Motor neuron (in vitro differentiated cells): ENCODE results near the gene YEATS2. TPM values are rescaled to one million over a fixed set of nuclear protein-coding genes. Genes with fewer than 3 reads are reported as not detected.
"Not testable (repeated sequence)": the region's sequence is repeated elsewhere in the genome, so short reads cannot be mapped to it uniquely, and the experiment has no call there.

ENCODE experiments used
- ATAC-seq, 8 experiments: fragments of 200-7000 bp; cut with Tn5 transposase; replicated peaks in 6 of 8; 2 replicates each; pipeline ENCODE4 v1.8.0; 2021; ENCODE audit warnings: mild to moderate bottlenecking in 8 of 8, moderate library complexity in 8 of 8
- H3K27ac ChIP-seq, 2 donors: fragments of 250-450 bp; sonication (Bioruptor Pico); 2 replicates each; pipeline ENCODE4 v1.9.0; 2021; ENCODE audit warnings: antibody characterized with exemption in 2 of 2, mild to moderate bottlenecking in 2 of 2, moderate library complexity in 1 of 2
- H3K4me1 ChIP-seq, 2 donors: fragments of 250-450 bp; sonication (Bioruptor Pico); replicated peaks in 1 of 2; 2 replicates each; pipeline ENCODE4 v1.6.1; 2021; ENCODE audit warnings: antibody characterized with exemption in 2 of 2, mild to moderate bottlenecking in 2 of 2, moderate library complexity in 1 of 2
- H3K4me3 ChIP-seq, 5 donors: fragments of 250-450 bp; sonication (Bioruptor Pico); 2 replicates each; pipeline ENCODE4 v1.9.0; 2021; ENCODE audit warnings: antibody characterized with exemption in 5 of 5, mild to moderate bottlenecking in 5 of 5, moderate library complexity in 4 of 5
- WGBS, 10 experiments: fragments of 450-650 bp; shearing (Covaris generic); methylation state at CpG; one replicate each; pipeline ENCODE4 v1.0.0; 2022; 5-methylcytosine and 5-hydroxymethylcytosine counted together
- in situ Hi-C, 9 experiments: fragments of 400-800 bp; cut with MboI; loops; one replicate each; pipeline ENCODE4 v1.15.0; 2021; ENCODE audit warnings: low sequenced_read_pairs in 9 of 9, low pct_unique_long_range_greater_than_20kb in 2 of 9; ENCODE audit not compliant: unreplicated experiment in 9 of 9
- total RNA-seq, 8 experiments: library from RNA; unstranded; fragments of 300-600 nt; gene quantifications; 2 replicates each; pipeline versions ENCODE4 v1.2.3 to v1.2.4, GENCODE V29; 2022

YEATS2 gene
- total RNA-seq, 8 experiments from 2014 or later, result 33.9 to 98.9 (median 44.2) TPM

DNA sequence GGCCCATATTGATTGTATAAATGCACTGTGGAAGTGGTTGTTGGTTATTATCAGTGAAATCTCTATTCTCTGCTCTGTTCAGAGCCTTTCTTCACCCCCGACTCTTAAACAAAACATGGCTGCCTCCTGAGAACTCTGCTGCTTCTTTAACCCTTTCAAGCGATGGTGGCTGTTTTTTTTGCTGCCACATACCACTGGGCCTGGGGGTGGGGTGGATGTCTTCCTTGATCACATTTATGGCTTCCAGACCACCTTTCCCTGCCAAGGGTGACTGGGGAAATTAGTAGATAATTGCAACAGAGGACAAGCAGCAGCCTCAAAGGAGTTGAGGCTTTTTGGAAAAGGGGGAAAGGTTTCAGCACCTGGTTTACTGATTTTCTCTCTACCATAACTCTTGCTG lies 32.8 kb downstream of the YEATS2 start:
- Histone ChIP-seq H3K4me1 (no peaks in the 10 kb centered on the region), H3K27ac (no peak overlapping the region), H3K4me3 (no peak overlapping the region)
- no peak for ATAC-seq
- WGBS, 10 experiments, result 70 to 100% (median 90%) methylated on average over 1 to 2 of the region's 2 CpGs; no CpG with 5 or more reads in 3 of the 10 experiments
- in situ Hi-C loops, result no loop called here

GRCh38 chr3:183731611-183732010 lies 34.0 kb downstream of the YEATS2 start:
- H3K4me3 ChIP-seq, result no peak overlapping the region
- 98 to 100% (median 100%) methylated on average over 1 to 5 of the region's 5 CpGs; no CpG with 5 or more reads in 4 of the 10 experiments for WGBS, 10 experiments
- ATAC-seq, result no peak
- no peak overlapping the region for H3K27ac ChIP-seq
- H3K4me1 ChIP-seq, result no peaks in the 10 kb centered on the region
- in situ Hi-C loops, result no loop called here

DNA sequence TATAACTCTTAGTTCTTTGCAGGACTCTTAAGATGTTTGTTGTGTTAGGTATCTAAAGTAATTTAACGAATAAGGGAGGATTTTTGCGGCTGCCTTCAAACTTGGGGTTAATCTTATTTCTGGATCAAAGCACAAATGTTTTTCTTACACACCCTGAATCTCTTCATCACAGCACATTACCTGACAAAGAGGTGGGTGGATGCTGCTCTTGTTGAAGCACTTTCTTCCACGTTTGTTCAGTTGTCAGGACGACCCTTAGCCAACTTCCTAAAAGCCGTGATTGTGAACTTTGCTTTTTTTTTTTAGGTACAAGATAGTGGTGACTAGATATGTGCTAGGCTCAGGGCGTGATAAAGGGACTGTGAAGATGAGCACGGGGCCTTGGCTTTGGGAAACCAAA lies 36.0 kb downstream of the YEATS2 start:
- in situ Hi-C loops, result no loop called here
- Histone ChIP-seq H3K4me1 (no peaks in the 10 kb centered on the region), H3K27ac (no peak overlapping the region), H3K4me3 (no peak overlapping the region)
- WGBS, 10 experiments, result 83 to 96% (median 92%) methylated on average over 1 to 7 of the region's 7 CpGs; no CpG with 5 or more reads in 2 of the 10 experiments
- no peak for ATAC-seq

- ATAC-seq, result peak in 3 of 8 experiments; percentile 53 to 73 (median 71)
- H3K4me3 ChIP-seq, result no peak overlapping the region
- H3K4me1 ChIP-seq, result no peaks in the 10 kb centered on the region
- in situ Hi-C loops, result no loop called here
- H3K27ac ChIP-seq, result no peak overlapping the region
- 39 to 100% (median 88%) methylated on average over 2 to 5 of the region's 5 CpGs; no CpG with 5 or more reads in 2 of the 10 experiments for WGBS, 10 experiments
Observed at GRCh38 chr3:183734750-183735494, 37.3 kb downstream of the YEATS2 start.

DNA sequence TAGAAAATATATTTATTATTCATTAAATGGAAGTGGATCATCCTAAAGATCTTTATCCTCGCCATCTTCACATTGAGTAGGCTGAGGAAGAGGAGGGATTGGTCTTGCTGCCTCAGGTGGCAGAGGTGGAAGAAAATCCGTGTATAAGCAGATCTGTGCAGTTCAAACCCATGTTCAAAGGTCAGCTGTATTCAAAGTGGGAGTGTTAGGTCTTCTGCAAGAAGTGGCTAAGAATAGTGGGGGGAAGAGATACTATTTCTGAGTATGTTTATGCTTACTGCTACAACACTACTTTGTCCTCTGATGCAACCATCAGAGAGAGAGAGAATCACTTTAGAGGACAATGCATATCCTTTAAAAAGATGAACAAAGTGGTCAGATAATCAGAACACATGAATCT lies 39.5 kb downstream of the YEATS2 start:
- 63 to 100% (median 90%) methylated on average over 1 to 2 of the region's 2 CpGs; no CpG with 5 or more reads in 3 of the 10 experiments for WGBS, 10 experiments

GRCh38 chr3:183740154-183740553 lies 42.6 kb downstream of the YEATS2 start:
- ATAC-seq, H3K4me1 ChIP-seq, H3K27ac ChIP-seq, H3K4me3 ChIP-seq, in situ Hi-C loops: not testable (repeated sequence)
- no CpG with 5 or more reads among the region's 1 CpG for WGBS, 10 experiments

More for the DNA sequence above, 39.5 kb downstream of the YEATS2 start:
- Histone ChIP-seq H3K27ac (no peak overlapping the region), H3K4me1 (no peaks in the 10 kb centered on the region), H3K4me3 (no peak overlapping the region)
- no peak for ATAC-seq
- in situ Hi-C loops, result no loop called here

GRCh38 chr3:183743231-183743630 lies 45.6 kb downstream of the YEATS2 start:
- ATAC-seq, result no peak
- Histone ChIP-seq H3K4me3 (no peak overlapping the region), H3K4me1 (no peaks in the 10 kb centered on the region), H3K27ac (no peak overlapping the region)
- WGBS, 10 experiments, result 83 to 100% (median 93%) methylated on average over 2 to 7 of the region's 7 CpGs; no CpG with 5 or more reads in 2 of the 10 experiments
- in situ Hi-C loops, result no loop called here

DNA sequence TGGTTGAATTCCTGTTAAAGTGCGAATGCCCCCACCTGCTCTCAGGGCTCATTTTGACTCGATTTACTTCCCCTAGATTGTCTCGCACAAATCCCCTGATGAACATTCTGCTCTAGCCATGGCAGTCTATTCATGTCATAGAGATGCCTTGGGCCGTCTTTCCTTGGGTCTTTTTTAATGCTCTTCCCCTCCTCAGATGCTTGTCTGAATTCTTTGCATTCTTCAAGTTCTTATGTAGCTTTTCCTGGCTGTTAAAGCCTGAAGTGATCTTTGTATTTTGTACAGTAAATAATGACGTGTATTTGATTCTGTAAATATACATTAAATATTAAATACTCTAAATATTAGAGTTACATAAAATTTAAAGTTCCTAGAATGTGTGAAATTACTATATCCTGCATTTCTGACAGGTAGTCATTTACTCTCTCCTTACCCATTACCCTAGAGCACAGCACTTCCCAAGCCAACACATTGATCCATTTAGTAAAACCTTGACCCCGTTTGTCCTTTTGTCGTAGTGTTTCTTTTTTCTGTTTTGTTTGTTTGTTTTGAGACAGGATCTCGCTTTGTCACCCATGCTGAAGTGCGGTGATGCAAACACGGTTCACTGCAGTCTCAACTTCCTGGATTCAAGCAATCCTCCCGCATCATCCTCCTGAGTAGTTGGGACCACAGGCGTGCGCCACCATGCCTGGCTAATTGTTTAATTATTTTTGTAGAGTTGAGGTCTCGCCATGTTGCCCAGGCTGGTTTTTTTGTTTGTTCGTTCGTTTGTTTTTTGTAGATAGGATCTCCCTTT lies 47.9 kb downstream of the YEATS2 start:
- no peak overlapping the region for H3K4me3 ChIP-seq
- in situ Hi-C loops, result no loop called here
- no peak overlapping the region for H3K27ac ChIP-seq
- peak in 1 of 8 experiments; percentile 66 for ATAC-seq
- H3K4me1 ChIP-seq, result no peaks in the 10 kb centered on the region
- 79 to 100% (median 89%) methylated on average over 4 to 15 of the region's 16 CpGs for WGBS, 10 experiments

GRCh38 chr3:183754052-183754451 lies 56.5 kb downstream of the YEATS2 start:
- Histone ChIP-seq H3K27ac (no peak overlapping the region), H3K4me3 (no peak overlapping the region), H3K4me1 (no peaks in the 10 kb centered on the region)
- in situ Hi-C loops, result loop anchor here in 4 of 9 experiments (25.0 kb wide), 2 partner anchors 267 to 292 kb away; no protein-coding TSS in a partner anchor
- no peak for ATAC-seq
- 77 to 100% (median 94%) methylated on average over 1 to 5 of the region's 5 CpGs; no CpG with 5 or more reads in 1 of the 10 experiments for WGBS, 10 experiments

DNA sequence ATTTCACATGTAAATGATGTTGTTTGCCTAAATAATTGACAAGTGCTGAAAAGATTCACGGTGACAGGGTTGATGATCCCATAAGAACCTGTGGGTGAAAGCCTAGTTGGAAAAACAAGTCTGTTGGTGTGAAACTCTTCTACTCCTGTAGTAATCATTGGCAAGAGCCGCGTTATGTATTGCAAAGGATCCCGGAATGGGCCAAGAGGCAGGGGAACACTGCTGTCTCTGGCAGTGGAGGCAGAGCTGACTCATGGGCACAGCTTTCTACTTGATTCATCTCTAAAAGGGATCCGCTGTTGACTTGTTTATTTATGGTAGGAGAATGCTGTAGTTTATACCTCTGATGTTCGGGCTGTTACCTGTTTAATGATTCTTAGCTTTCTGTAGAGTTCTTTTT lies 64.7 kb downstream of the YEATS2 start:
- H3K4me3 ChIP-seq, result no peak overlapping the region
- no peak overlapping the region for H3K27ac ChIP-seq
- no peak for ATAC-seq
- WGBS, 10 experiments, result 87 to 100% (median 100%) methylated on average over 1 to 5 of the region's 6 CpGs
- no peaks in the 10 kb centered on the region for H3K4me1 ChIP-seq
- in situ Hi-C loops, result loop anchor here in 4 of 9 experiments (25.0 kb wide), 2 partner anchors 275 to 300 kb away; no protein-coding TSS in a partner anchor

- Histone ChIP-seq H3K4me1 (no peaks in the 10 kb centered on the region), H3K27ac (no peak overlapping the region), H3K4me3 (no peak overlapping the region)
- 70 to 100% (median 98%) methylated on average over 1 to 7 of the region's 7 CpGs for WGBS, 10 experiments
- peak in 1 of 8 experiments; percentile 57 for ATAC-seq
- in situ Hi-C loops, result loop anchor here in 4 of 9 experiments (25.0 kb wide), 2 partner anchors 278 to 303 kb away; no protein-coding TSS in a partner anchor
Observed at GRCh38 chr3:183764847-183765731, 67.5 kb downstream of the YEATS2 start.

GRCh38 chr3:183766107-183766506 lies 68.5 kb downstream of the YEATS2 start:
- Histone ChIP-seq H3K4me3 (no peak overlapping the region), H3K27ac (no peak overlapping the region), H3K4me1 (no peaks in the 10 kb centered on the region)
- ATAC-seq, result no peak
- in situ Hi-C loops, result loop anchor here in 4 of 9 experiments (25.0 kb wide), 2 partner anchors 279 to 304 kb away; no protein-coding TSS in a partner anchor
